DOHH2 (cell line): ENCODE measurements around the gene GSK3A.

Experiments used
- CTCF ChIP-seq: fragments of 200-600 bp; sonication (generic); IDR thresholded peaks from one replicate; pipeline ENCODE4 v1.5.1; 2014; ENCODE audit warnings: antibody characterized with exemption, mild to moderate bottlenecking, low read depth, low read length; ENCODE audit not compliant: poor library complexity, severe bottlenecking
- EZH2phosphoT487 ChIP-seq: fragments of 200-600 bp; sonication (generic); IDR thresholded peaks from 2 replicates; pipeline ENCODE4 v1.6.1; 2017; ENCODE audit warnings: borderline replicate concordance, mild to moderate bottlenecking, antibody characterized with exemption, low read length, moderate library complexity, mixed read lengths

- TF ChIP-seq CTCF, result no peak
- TF ChIP-seq EZH2phosphoT487, result no peak
Measured at GRCh38 chr19:42274065-42274682, 31.8 kb upstream of the GSK3A start.
